PC-3 (cell line): ENCODE measurements around the gene SPACA9.

Source experiments
- CTCF ChIP-seq: fragments of 300-600 bp; sonication (generic); conservative IDR thresholded peaks from 2 replicates; pipeline ENCODE4 v1.5.1; 2017; ENCODE audit warnings: antibody characterized with exemption, low read depth, mild to moderate bottlenecking, low read length
- EZH2 ChIP-seq: fragments of 300-600 bp; sonication (generic); IDR thresholded peaks from one replicate; pipeline ENCODE4 v1.6.1; 2017; ENCODE audit warnings: antibody characterized with exemption, mild to moderate bottlenecking, low read length; ENCODE audit not compliant: unreplicated experiment
- EZH2phosphoT487 ChIP-seq: fragments of 300-600 bp; sonication (generic); IDR thresholded peaks from 2 replicates; pipeline ENCODE4 v1.6.1; 2018; ENCODE audit warnings: mild to moderate bottlenecking, antibody characterized with exemption, low read length, borderline replicate concordance

- TF ChIP-seq CTCF: no peak
- TF ChIP-seq EZH2phosphoT487: no peak
- no peak for TF ChIP-seq EZH2
These were observed 36.2 kb downstream of the SPACA9 start for GRCh38 chr9:132914924-132915323.
